CMK (cell line): ENCODE results near the gene ST7L.
"Not testable (repeated sequence)": the region's sequence is repeated elsewhere in the genome, so short reads cannot be mapped to it uniquely, and the experiment has no call there.

Experiments
- DNase-seq: peaks from one replicate; pipeline ENCODE4 v3.0.0-alpha.2; 2010; ENCODE audit warnings: low read depth

The ST7L gene

GRCh38 chr1:112492076-112492475, 126.9 kb downstream of the ST7L start:
- DNase-seq: no peak

GRCh38 chr1:112488141-112488540, 130.8 kb downstream of the ST7L start:
- no peak for DNase-seq

- DNase-seq: not testable (repeated sequence)
Observed at GRCh38 chr1:112487686-112488085, 131.3 kb downstream of the ST7L start.

GRCh38 chr1:112486063-112486462, 132.9 kb downstream of the ST7L start:
- DNase-seq: not testable (repeated sequence)

- DNase-seq: no peak
Observed at GRCh38 chr1:112478314-112478713, 140.6 kb downstream of the ST7L start.

- no peak for DNase-seq
Observed at GRCh38 chr1:112477550-112477949, 141.4 kb downstream of the ST7L start.
